ENCODE measurements around the gene NCKAP5. TPM values are rescaled to one million over a fixed set of nuclear protein-coding genes. Genes with fewer than 3 reads are reported as not detected.

NCKAP5 gene
- total and polyA plus RNA-seq, 10 donors: 0.39 to 6.0 (median 3.3) TPM

DNA sequence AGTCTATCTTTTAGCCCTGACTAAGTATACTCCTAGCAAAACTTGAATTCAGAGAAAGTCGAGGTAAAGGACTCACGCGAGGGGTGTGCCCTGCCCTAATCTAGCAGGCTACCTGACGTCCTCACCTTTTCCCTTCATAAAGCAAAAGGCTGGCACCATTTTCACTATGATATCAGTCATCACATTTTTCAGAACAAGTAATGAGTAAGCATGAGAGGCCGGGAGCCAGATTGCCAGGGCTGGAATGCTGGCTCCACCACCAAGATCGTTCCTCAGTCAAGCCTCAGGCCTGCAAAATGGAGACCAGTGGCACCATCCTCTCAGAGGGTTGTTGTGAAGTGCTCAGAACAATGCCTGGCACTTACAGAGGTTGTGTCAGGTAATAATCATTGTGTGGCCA is 18.7 kb upstream of the NCKAP5 start:
- intact Hi-C loops (cut with DNase I; ENCODE audit: low total_unique reads): no loop called here
- H3K4me3 ChIP-seq: no peak overlapping the region
- no peak overlapping the region for H3K27ac ChIP-seq

DNA sequence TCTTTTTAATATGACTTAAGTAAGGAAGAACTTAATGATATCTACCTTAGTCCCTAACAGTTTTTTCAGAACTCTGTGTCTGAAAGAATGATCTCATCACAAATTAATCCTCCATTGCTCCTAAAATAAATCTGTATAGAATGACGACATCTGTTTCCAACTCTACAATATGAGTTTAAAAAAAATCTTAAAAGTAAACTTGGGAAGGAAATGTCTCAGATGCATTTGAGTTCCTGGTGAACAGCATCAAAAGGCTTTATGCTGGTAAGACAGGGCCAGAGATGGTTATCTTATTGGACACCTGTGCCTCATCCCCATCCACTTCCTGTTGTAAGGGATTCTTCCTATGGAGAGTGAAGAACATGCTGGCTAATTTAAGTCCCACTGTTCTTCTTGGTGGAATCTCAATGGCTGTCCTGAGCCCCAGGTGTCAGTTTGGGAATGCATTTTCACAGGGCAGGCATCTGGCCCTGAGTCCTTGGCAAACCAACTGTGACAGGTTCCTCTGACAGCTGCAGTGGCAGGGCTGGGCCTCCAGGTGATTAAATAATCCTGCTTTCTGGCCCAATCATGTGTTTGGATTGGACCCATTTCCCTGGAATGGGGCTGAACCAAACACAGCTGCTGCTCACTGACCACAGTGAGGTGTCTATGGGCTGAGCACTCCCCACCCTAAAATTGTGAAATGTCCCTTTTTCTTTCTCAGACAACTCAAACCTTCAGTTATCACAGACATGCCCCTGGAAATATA is 12.9 kb upstream of the NCKAP5 start:
- H3K27me3 ChIP-seq (replicated peaks in 1 of 7): no peaks in the 10 kb centered on the region
- no peak overlapping the region for H3K27ac ChIP-seq
- H3K4me1 ChIP-seq: no peaks in the 10 kb centered on the region
- H3K36me3 ChIP-seq: no peaks in the 10 kb centered on the region
- WGBS, 5 donors: 21 to 49% (median 37%) methylated on average over 1 of the region's 1 CpG
- TF ChIP-seq POLR2A (IDR thresholded peaks at IDR 0.05): no peak
- no peak for TF ChIP-seq POLR2AphosphoS5 (IDR thresholded peaks at IDR 0.05)
- TF ChIP-seq, protein P1, sequence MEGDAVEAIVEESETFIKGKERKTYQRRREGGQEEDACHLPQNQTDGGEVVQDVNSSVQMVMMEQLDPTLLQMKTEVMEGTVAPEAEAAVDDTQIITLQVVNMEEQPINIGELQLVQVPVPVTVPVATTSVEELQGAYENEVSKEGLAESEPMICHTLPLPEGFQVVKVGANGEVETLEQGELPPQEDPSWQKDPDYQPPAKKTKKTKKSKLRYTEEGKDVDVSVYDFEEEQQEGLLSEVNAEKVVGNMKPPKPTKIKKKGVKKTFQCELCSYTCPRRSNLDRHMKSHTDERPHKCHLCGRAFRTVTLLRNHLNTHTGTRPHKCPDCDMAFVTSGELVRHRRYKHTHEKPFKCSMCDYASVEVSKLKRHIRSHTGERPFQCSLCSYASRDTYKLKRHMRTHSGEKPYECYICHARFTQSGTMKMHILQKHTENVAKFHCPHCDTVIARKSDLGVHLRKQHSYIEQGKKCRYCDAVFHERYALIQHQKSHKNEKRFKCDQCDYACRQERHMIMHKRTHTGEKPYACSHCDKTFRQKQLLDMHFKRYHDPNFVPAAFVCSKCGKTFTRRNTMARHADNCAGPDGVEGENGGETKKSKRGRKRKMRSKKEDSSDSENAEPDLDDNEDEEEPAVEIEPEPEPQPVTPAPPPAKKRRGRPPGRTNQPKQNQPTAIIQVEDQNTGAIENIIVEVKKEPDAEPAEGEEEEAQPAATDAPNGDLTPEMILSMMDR (IDR thresholded peaks at IDR 0.05 in 8 of 11, conservative IDR thresholded peaks at IDR 0.05 in 3 of 11): no peak
- intact Hi-C loops (cut with DNase I; ENCODE audit: low total_unique reads): no loop called here
- no peaks in the 10 kb centered on the region for H3K9me3 ChIP-seq
- H3K4me3 ChIP-seq: no peak overlapping the region
- no peak for DNase-seq

More for the DNA sequence above, 18.7 kb upstream of the NCKAP5 start:
- DNase-seq: no peak
- Histone ChIP-seq H3K36me3 (no peaks in the 10 kb centered on the region), H3K9me3 (no peaks in the 10 kb centered on the region), H3K27me3 (replicated peaks in 1 of 7) (no peaks in the 10 kb centered on the region), H3K4me1 (no peaks in the 10 kb centered on the region)
- TF ChIP-seq, protein P1 (IDR thresholded peaks at IDR 0.05 in 8 of 11, conservative IDR thresholded peaks at IDR 0.05 in 3 of 11): no peak
- TF ChIP-seq POLR2AphosphoS5 (IDR thresholded peaks at IDR 0.05) (no peak), POLR2A (IDR thresholded peaks at IDR 0.05) (no peak)
- 81 to 92% (median 86%) methylated on average over 6 of the region's 6 CpGs for WGBS, 5 donors

DNA sequence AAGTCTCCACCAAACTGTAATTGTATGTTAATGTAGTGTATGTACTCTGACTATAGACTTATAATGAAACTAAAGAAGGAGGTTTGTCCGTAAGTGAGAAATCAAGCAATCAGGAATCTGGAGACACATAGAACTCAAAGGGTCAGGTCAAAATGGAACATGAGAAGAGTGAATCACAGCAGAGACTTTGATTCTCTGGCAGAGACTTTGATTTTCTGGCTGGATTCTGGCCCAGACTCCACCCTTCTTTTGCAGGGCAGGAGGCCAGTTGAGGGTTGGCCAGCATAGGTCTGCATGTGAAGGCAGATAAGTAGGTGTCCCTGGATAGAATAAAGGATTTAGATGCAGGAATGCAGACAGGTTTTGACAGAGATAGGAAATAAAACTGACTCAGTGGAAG is 11.0 kb upstream of the NCKAP5 start:
- Histone ChIP-seq H3K36me3 (no peaks in the 10 kb centered on the region), H3K27me3 (replicated peaks in 1 of 7) (no peaks in the 10 kb centered on the region), H3K27ac (no peak overlapping the region), H3K4me1 (no peaks in the 10 kb centered on the region), H3K9me3 (no peaks in the 10 kb centered on the region), H3K4me3 (no peak overlapping the region)
- DNase-seq: no peak
- WGBS, 5 donors: 86 to 97% (median 93%) methylated on average over 1 of the region's 1 CpG
- intact Hi-C loops (cut with DNase I; ENCODE audit: low total_unique reads): no loop called here
- TF ChIP-seq, protein P1 (IDR thresholded peaks at IDR 0.05 in 8 of 11, conservative IDR thresholded peaks at IDR 0.05 in 3 of 11): no peak
- TF ChIP-seq POLR2A (IDR thresholded peaks at IDR 0.05): no peak
- TF ChIP-seq POLR2AphosphoS5 (IDR thresholded peaks at IDR 0.05): no peak

DNA sequence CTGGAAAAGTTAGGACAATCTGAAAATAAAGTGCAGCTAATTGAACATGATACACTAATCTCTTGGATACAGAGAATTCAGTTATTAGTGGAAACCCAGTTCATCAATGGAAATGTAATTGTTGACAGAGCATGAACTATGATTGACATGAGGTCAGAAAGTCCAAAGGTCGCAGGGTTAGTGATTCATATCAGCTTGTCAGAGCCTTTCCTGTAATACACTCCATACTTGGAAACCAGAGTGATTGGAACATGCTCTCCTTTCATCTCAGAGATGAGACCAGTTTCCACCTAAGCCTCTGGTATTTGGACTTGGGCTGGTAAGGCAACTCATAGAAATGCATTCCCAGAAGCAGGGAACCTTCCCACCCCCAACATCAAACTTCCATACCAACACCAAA is 8.5 kb upstream of the NCKAP5 start:
- intact Hi-C loops (cut with DNase I; ENCODE audit: low total_unique reads): no loop called here
- WGBS, 5 donors: 44 to 58% (median 50%) methylated on average over 1 of the region's 1 CpG

More for the DNA sequence above, 8.5 kb upstream of the NCKAP5 start:
- H3K27ac ChIP-seq: no peak overlapping the region
- H3K36me3 ChIP-seq: no peaks in the 10 kb centered on the region
- no peaks in the 10 kb centered on the region for H3K4me1 ChIP-seq
- no peaks in the 10 kb centered on the region for H3K27me3 ChIP-seq (replicated peaks in 1 of 7)
- H3K9me3 ChIP-seq: no peaks in the 10 kb centered on the region
- no peak for DNase-seq
- TF ChIP-seq, protein P1 (IDR thresholded peaks at IDR 0.05 in 8 of 11, conservative IDR thresholded peaks at IDR 0.05 in 3 of 11): no peak
- no peak for TF ChIP-seq POLR2AphosphoS5 (IDR thresholded peaks at IDR 0.05)
- no peak for TF ChIP-seq POLR2A (IDR thresholded peaks at IDR 0.05)
- no peak overlapping the region for H3K4me3 ChIP-seq

Data from spleen (tissue), 11 donors.